SKM-1 treated with dmso at 0.1 percent for 144 hours (cell line): ENCODE measurements around the gene LYRM7.
"Not testable (repeated sequence)": the region's sequence is repeated elsewhere in the genome, so short reads cannot be mapped to it uniquely, and the experiment has no call there.

Source experiments
- DNase-seq: peaks from one replicate; lab custom pipeline; 2025; ENCODE audit not compliant: unreplicated experiment; lab: John Stamatoyannopoulos, UW

Gene LYRM7

GRCh38 chr5:131171276-131171810 is 599 bp downstream of the LYRM7 start:
- DNase-seq = no peak

- DNase-seq = no peak
These were observed 9.7 kb downstream of the LYRM7 start for GRCh38 chr5:131180407-131180806.

GRCh38 chr5:131182839-131183238 is 12.1 kb downstream of the LYRM7 start:
- DNase-seq = no peak

- DNase-seq = no peak
These were observed 14.9 kb downstream of the LYRM7 start for GRCh38 chr5:131185523-131186104.

- no peak for DNase-seq
These were observed 16.0 kb downstream of the LYRM7 start for GRCh38 chr5:131186561-131187256.

GRCh38 chr5:131193106-131193505 is 22.4 kb downstream of the LYRM7 start:
- no peak for DNase-seq

- not testable (repeated sequence) for DNase-seq
These were observed 23.2 kb downstream of the LYRM7 start for GRCh38 chr5:131193897-131194296.

GRCh38 chr5:131194725-131195124 is 24.0 kb downstream of the LYRM7 start:
- no peak for DNase-seq

- no peak for DNase-seq
These were observed 25.0 kb downstream of the LYRM7 start for GRCh38 chr5:131195696-131196095.

GRCh38 chr5:131196331-131196730 is 25.6 kb downstream of the LYRM7 start:
- no peak for DNase-seq

GRCh38 chr5:131198625-131199024 is 27.9 kb downstream of the LYRM7 start:
- no peak for DNase-seq

GRCh38 chr5:131200560-131200959 is 29.8 kb downstream of the LYRM7 start:
- DNase-seq = no peak

GRCh38 chr5:131204964-131205363 is 34.2 kb downstream of the LYRM7 start:
- no peak for DNase-seq

GRCh38 chr5:131206061-131206460 is 35.3 kb downstream of the LYRM7 start:
- DNase-seq = no peak

- no peak for DNase-seq
These were observed 36.0 kb downstream of the LYRM7 start for GRCh38 chr5:131206772-131207171.

GRCh38 chr5:131209175-131209505 is 38.4 kb downstream of the LYRM7 start:
- no peak for DNase-seq

- peak; percentile 97 for DNase-seq
These were observed 38.9 kb downstream of the LYRM7 start for GRCh38 chr5:131209506-131210150.

- DNase-seq = no peak
These were observed 39.4 kb downstream of the LYRM7 start for GRCh38 chr5:131210151-131210510.

GRCh38 chr5:131211669-131212068 is 40.9 kb downstream of the LYRM7 start:
- DNase-seq = no peak

GRCh38 chr5:131212471-131213021 is 41.8 kb downstream of the LYRM7 start:
- no peak for DNase-seq

GRCh38 chr5:131214609-131215227 is 44.0 kb downstream of the LYRM7 start:
- DNase-seq = no peak

GRCh38 chr5:131217791-131218190 is 47.0 kb downstream of the LYRM7 start:
- no peak for DNase-seq
